ENCODE results near the gene MMP25.

Gene MMP25

DNA sequence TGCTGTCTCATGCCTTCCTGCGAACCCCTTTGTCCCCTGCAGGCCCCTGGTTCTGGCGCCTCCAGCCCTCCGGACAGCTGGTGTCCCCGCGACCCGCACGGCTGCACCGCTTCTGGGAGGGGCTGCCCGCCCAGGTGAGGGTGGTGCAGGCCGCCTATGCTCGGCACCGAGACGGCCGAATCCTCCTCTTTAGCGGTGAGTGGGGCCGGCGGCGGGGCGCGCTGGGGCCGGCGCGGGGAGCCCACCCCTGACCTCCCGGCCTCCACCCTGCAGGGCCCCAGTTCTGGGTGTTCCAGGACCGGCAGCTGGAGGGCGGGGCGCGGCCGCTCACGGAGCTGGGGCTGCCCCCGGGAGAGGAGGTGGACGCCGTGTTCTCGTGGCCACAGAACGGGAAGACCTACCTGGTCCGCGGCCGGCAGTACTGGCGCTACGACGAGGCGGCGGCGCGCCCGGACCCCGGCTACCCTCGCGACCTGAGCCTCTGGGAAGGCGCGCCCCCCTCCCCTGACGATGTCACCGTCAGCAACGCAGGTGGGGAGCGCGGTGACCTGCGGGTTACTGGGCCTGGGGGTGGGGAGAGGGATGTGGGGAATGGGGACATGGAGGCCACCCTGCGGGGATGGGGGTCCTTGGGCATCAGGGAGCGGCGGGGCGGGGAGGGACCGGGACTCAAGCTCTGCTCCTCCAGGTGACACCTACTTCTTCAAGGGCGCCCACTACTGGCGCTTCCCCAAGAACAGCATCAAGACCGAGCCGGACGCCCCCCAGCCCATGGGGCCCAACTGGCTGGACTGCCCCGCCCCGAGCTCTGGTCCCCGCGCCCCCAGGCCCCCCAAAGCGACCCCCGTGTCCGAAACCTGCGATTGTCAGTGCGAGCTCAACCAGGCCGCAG is 12.0 kb downstream of the MMP25 start:
- FAIRE-seq (no peak), DNase-seq (ENCODE audit: insufficient read length, low spot score) (no peak)
- no peak for TF ChIP-seq CTCF (IDR thresholded peaks at IDR 0.05; ENCODE audit: insufficient read depth, missing control alignments)

DNA sequence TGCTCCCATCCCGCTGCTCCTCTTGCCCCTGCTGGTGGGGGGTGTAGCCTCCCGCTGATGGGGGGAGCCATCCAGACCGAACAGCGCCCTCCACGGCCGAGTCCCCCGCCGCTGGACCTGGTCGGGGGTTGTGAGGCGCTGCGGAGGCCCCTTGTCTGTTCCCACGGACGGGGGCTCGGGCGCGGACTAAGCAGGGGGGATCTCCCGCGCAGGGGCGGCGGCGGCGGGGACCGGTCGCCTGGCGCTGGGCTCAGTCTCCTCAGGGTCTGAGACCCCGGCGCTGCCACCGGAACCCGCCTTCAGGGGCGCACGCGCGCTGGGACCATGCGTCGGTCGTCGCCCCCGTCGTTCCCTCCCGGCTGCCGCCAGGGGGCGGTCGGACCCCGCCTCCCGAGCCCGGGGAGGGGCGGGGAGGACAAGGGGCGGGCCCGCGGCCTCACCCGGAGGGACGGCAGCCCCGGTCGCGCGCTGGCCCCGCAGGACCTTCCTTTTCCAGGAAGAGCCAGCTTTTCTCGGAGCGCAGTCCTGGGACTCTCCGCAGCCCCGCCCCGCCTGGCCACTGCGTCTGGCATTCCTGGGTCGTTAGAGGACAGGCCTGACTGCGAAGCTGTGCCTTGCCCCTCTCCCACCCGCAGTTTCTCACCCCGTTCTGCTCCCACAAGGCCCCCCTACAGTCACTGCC is 12.8 kb downstream of the MMP25 start:
- FAIRE-seq, result no peak
- peak; percentile 84 for DNase-seq (ENCODE audit: insufficient read length, low spot score)
- peak; percentile 63 for TF ChIP-seq CTCF (IDR thresholded peaks at IDR 0.05; ENCODE audit: insufficient read depth, missing control alignments)

DNA sequence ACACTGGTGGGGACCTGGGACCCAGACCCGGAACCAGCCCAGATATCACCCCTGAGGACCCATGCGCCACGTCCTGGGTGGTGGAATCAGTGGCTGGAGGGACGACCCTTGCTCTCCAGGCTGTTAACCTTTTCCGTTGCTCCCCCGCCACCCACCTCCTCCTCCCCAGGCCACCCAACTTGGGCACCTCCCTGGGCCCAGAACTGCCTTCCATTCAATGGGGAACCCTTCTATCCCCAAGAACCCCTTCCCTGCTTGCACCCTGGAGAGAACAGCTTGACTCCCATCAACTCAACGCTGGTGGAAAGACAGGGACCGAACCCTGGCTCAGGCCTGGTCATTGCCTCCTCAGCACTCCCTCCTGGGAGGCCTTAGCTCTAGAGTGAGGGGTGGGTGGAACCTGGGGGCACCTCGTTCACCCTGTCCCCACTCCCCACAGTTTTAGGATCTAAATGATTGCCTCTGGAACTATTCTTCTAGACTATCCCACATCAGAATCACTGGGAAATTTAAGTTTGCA is 13.4 kb downstream of the MMP25 start:
- no peak for FAIRE-seq
- no peak for DNase-seq (ENCODE audit: insufficient read length, low spot score)
- TF ChIP-seq CTCF (IDR thresholded peaks at IDR 0.05; ENCODE audit: insufficient read depth, missing control alignments), result no peak

GRCh38 chr16:3060339-3061127 is 14.2 kb downstream of the MMP25 start:
- no peak for TF ChIP-seq CTCF (IDR thresholded peaks at IDR 0.05; ENCODE audit: insufficient read depth, missing control alignments)
- no peak for FAIRE-seq
- DNase-seq (ENCODE audit: insufficient read length, low spot score), result no peak

GRCh38 chr16:3062553-3062952 is 16.2 kb downstream of the MMP25 start:
- no peak for FAIRE-seq
- no peak for TF ChIP-seq CTCF (IDR thresholded peaks at IDR 0.05; ENCODE audit: insufficient read depth, missing control alignments)
- DNase-seq (ENCODE audit: insufficient read length, low spot score), result no peak

- no peak for TF ChIP-seq CTCF (IDR thresholded peaks at IDR 0.05; ENCODE audit: insufficient read depth, missing control alignments)
- DNase-seq (ENCODE audit: insufficient read length, low spot score) (no peak), FAIRE-seq (no peak)
Observed at GRCh38 chr16:3063625-3064386, 17.4 kb downstream of the MMP25 start.

Data from D721Med (cell line).